ENCODE measurements around the gene BAZ2A. TPM values are rescaled to one million over a fixed set of nuclear protein-coding genes. Genes with fewer than 3 reads are reported as not detected.
"Not testable (repeated sequence)": the region's sequence is repeated elsewhere in the genome, so short reads cannot be mapped to it uniquely, and the experiment has no call there.

The BAZ2A gene
- total and polyA plus RNA-seq, 12 donors: 21.9 to 115 (median 72.4) TPM

DNA sequence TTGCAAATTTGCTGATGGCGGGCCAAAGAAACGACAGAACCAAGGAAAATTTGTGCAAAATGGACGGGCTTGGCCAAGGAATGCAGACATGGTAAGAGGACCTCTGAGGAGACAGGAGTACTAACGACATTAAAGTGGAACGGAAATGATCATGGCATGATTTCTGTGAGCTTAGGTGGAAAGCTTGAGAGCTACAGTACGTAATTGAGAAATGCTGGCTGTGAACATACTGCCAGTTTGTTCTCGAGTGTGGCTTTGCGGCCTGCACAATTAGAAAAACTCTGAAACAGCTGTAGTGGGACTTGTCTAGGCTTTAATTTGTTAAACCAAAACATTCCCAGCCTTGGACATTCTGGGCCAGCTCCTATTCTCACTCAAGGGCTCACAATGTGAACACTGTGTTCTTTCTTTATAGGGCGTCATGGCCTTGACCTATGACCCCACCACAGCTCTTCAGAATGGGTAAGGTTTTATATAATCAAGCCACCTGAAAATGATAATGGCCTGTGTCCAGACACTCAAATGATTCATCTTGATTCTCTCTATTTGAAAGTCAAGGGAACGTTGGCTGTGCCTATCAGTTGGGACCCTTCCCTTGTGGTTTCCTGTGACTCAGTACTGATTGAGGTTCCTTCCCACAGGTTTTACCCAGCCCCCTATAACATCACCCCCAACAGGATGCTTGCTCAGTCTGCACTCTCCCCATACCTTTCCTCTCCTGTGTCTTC lies 48.5 kb downstream of the BAZ2A start:
- Histone ChIP-seq H3K27ac (peak overlapping the region in 1 of 5 donors; percentile 10), H3K9me3 (replicated peaks in 1 of 3) (no peaks in the 10 kb centered on the region), H3K4me1 (replicated peaks in 1 of 2) (peaks cover 0 to 7% of the 10 kb centered on the region in 2 donors), H3K27me3 (no peaks in the 10 kb centered on the region), H3K36me3 (replicated peaks in 1 of 2) (peaks cover 0 to 17% of the 10 kb centered on the region in 2 donors), H3K4me3 (no peak overlapping the region)
- 62 to 71% (median 69%) methylated on average over 10 of the region's 10 CpGs for WGBS, 4 donors
- DNase-seq: peak in 2 of 7 donors; percentile 25 to 40
- intact Hi-C loops (cut with DNase I): no loop called here
- TF ChIP-seq POLR2A (IDR thresholded peaks at IDR 0.05) (no peak), CTCF (IDR thresholded peaks at IDR 0.05) (no peak)

GRCh38 chr12:56578983-56579546 lies 51.1 kb downstream of the BAZ2A start:
- DNase-seq: no peak
- Histone ChIP-seq H3K4me1 (replicated peaks in 1 of 2) (peaks cover 0 to 7% of the 10 kb centered on the region in 2 donors), H3K9me3 (replicated peaks in 1 of 3) (no peaks in the 10 kb centered on the region), H3K4me3 (no peak overlapping the region), H3K27me3 (no peaks in the 10 kb centered on the region), H3K27ac (no peak overlapping the region), H3K36me3 (replicated peaks in 1 of 2) (peaks cover 0 to 17% of the 10 kb centered on the region in 2 donors)
- no peak for TF ChIP-seq POLR2A (IDR thresholded peaks at IDR 0.05)
- TF ChIP-seq CTCF (IDR thresholded peaks at IDR 0.05): no peak
- intact Hi-C loops (cut with DNase I): no loop called here
- WGBS, 4 donors: 88 to 97% (median 91%) methylated on average over 10 of the region's 10 CpGs

DNA sequence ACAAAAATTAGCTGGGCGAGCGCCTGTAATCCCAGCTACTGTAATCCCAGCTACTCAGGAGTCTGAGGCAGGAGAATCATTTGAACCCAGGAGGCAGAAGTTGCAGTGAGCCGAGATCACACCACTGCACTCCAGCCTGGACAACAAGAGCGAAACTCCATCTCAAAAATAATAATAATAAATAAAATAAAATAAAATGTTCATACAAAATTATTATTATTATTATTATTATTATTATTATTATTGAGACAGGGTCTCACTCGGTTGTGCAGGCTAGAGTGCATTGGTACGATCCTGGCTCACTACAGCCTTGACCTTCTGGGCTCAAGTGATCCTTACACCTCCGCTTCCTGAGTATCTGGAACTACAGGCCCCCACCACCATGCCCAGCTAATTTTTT lies 52.9 kb downstream of the BAZ2A start:
- H3K27ac ChIP-seq; H3K9me3 ChIP-seq (replicated peaks in 1 of 3); H3K4me1 ChIP-seq (replicated peaks in 1 of 2); H3K4me3 ChIP-seq; H3K27me3 ChIP-seq; DNase-seq; intact Hi-C loops (cut with DNase I): not testable (repeated sequence)
- peaks cover 0 to 17% of the 10 kb centered on the region in 2 donors for H3K36me3 ChIP-seq (replicated peaks in 1 of 2)
- WGBS, 4 donors: 82 to 93% (median 88%) methylated on average over 7 of the region's 7 CpGs

- H3K27ac ChIP-seq: no peak overlapping the region
- peaks cover 0 to 9% of the 10 kb centered on the region in 2 donors for H3K36me3 ChIP-seq (replicated peaks in 1 of 2)
- H3K27me3 ChIP-seq: no peaks in the 10 kb centered on the region
- no peaks in the 10 kb centered on the region for H3K9me3 ChIP-seq (replicated peaks in 1 of 3)
- no peak for TF ChIP-seq POLR2A (IDR thresholded peaks at IDR 0.05)
- no peak for DNase-seq
- H3K4me3 ChIP-seq: no peak overlapping the region
- H3K4me1 ChIP-seq (replicated peaks in 1 of 2): no peaks in the 10 kb centered on the region
- WGBS, 4 donors: 42 to 60% (median 54%) methylated on average over 2 of the region's 2 CpGs
- intact Hi-C loops (cut with DNase I): loop anchor here (5.0 kb wide), 2 partner anchors 57 to 67 kb away; no protein-coding TSS in a partner anchor
Observed at GRCh38 chr12:56574210-56574609, 55.9 kb downstream of the BAZ2A start.

- Histone ChIP-seq H3K9me3 (replicated peaks in 1 of 3) (no peaks in the 10 kb centered on the region), H3K36me3 (replicated peaks in 1 of 2) (no peaks in the 10 kb centered on the region), H3K27ac (peak overlapping the region in 1 of 5 donors; percentile 17), H3K4me3 (no peak overlapping the region), H3K27me3 (no peaks in the 10 kb centered on the region), H3K4me1 (replicated peaks in 1 of 2) (no peaks in the 10 kb centered on the region)
- 69 to 100% (median 80%) methylated on average over 1 of the region's 1 CpG for WGBS, 4 donors
- intact Hi-C loops (cut with DNase I): loop anchor here (5.0 kb wide), 2 partner anchors 55 to 65 kb away; no protein-coding TSS in a partner anchor
- no peak for TF ChIP-seq CTCF (IDR thresholded peaks at IDR 0.05)
- TF ChIP-seq POLR2A (IDR thresholded peaks at IDR 0.05): no peak
- DNase-seq: no peak
Observed at GRCh38 chr12:56572288-56572687, 57.8 kb downstream of the BAZ2A start.
